Mesenteric fat pad (tissue), 1 donor: ENCODE results near the gene HERPUD1. TPM values are rescaled to one million over a fixed set of nuclear protein-coding genes. Genes with fewer than 3 reads are reported as not detected.
"Not testable (repeated sequence)": the region's sequence is repeated elsewhere in the genome, so short reads cannot be mapped to it uniquely, and the experiment has no call there.

Source experiments
- DNase-seq: peaks from one replicate; pipeline ENCODE4 v3.0.0-alpha.2; 2020; ENCODE audit warnings: low spot score
- total RNA-seq: library from RNA; stranded (reverse); fragmentation: NEBNext Ultra II Directional; extraction: Animal tissue kit (Norgen Biotek cat#: 25700); gene quantifications from one replicate; pipeline ENCODE4 v1.2.1, GENCODE V29; 2021
- donor health status: DM: yes; HTN: yes; CAD: no.

The HERPUD1 gene
- total RNA-seq, 1 donor from 2014 or later: 186 TPM

GRCh38 chr16:56977823-56978430 lies 46.0 kb downstream of the HERPUD1 start:
- DNase-seq: no peak

- DNase-seq: no peak
Measured at GRCh38 chr16:56980201-56980535, 48.2 kb downstream of the HERPUD1 start.

GRCh38 chr16:56980792-56981724 lies 49.1 kb downstream of the HERPUD1 start:
- DNase-seq: no peak

- no peak for DNase-seq
Measured at GRCh38 chr16:56981729-56982271, 49.9 kb downstream of the HERPUD1 start.

- DNase-seq: no peak
Measured at GRCh38 chr16:56982695-56983094, 50.8 kb downstream of the HERPUD1 start.

GRCh38 chr16:56983211-56983751 lies 51.3 kb downstream of the HERPUD1 start:
- no peak for DNase-seq

- no peak for DNase-seq
Measured at GRCh38 chr16:56984639-56985038, 52.7 kb downstream of the HERPUD1 start.

GRCh38 chr16:56985288-56985961 lies 53.5 kb downstream of the HERPUD1 start:
- DNase-seq: no peak

GRCh38 chr16:56985962-56986360 lies 54.0 kb downstream of the HERPUD1 start:
- DNase-seq: no peak

- DNase-seq: no peak
Measured at GRCh38 chr16:56986361-56986760, 54.4 kb downstream of the HERPUD1 start.

GRCh38 chr16:56986908-56987307 lies 55.0 kb downstream of the HERPUD1 start:
- not testable (repeated sequence) for DNase-seq

- DNase-seq: no peak
Measured at GRCh38 chr16:56987692-56988091, 55.8 kb downstream of the HERPUD1 start.

- peak; percentile 88 for DNase-seq
Measured at GRCh38 chr16:56988161-56988947, 56.4 kb downstream of the HERPUD1 start.

GRCh38 chr16:56988948-56989945 lies 57.3 kb downstream of the HERPUD1 start, which contains the start of gene NLRC5:
NLRC5 (plus strand) TSS chr16:56989557; CDS start chr16:57020713, 31,156 bp downstream.
- DNase-seq: peak; percentile 96

GRCh38 chr16:56989988-56990387 lies 58.0 kb downstream of the HERPUD1 start:
- no peak for DNase-seq

GRCh38 chr16:56990407-56991286 lies 58.7 kb downstream of the HERPUD1 start:
- peak; percentile 30 for DNase-seq

GRCh38 chr16:56992431-56992830 lies 60.5 kb downstream of the HERPUD1 start:
- DNase-seq: not testable (repeated sequence)

- DNase-seq: no peak
Measured at GRCh38 chr16:56993204-56993603, 61.3 kb downstream of the HERPUD1 start.
